Esophagus mucosa (tissue), 1 donor: ENCODE results near the gene RTRAF. TPM values are rescaled to one million over a fixed set of nuclear protein-coding genes. Genes with fewer than 3 reads are reported as not detected.

Experiments
- ATAC-seq: fragments of 200-7000 bp; cut with Tn5 transposase; one replicate; pipeline ENCODE4 v1.9.1; 2020
- total RNA-seq: library from RNA; stranded (reverse); gene quantifications from one replicate; pipeline ENCODE4 v1.2.4, GENCODE V29; 2023
- donor health status: DM: yes; HTN: yes; CAD: no.

Gene RTRAF
- total RNA-seq, 1 donor from 2014 or later: 122 TPM

DNA sequence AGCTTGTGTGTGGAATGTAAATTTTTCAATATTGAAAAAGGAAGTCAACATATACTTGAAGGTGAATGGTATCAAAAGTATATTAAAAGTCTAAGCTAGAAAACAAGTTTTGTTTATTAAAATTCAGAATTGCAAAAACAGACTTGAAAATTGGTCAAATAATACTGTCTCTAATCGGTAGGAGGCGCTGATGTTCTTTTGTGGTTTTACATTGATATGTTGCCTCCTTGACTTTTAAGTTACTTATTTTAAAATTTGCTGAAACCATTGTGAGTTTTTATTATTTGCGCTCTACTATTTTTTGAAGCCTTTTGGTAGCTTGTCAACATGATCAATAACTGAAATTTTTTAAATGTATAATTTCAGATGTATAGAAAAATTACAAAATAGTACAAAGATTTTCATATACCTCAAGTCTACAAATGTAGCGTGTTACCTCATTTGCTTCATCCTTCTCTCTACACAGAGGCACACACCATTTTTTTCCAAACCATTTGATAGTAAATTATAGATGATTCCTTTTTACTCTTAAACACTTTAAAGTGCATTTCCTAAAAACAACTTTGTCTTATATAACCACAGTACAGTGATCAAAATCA lies 6.9 kb downstream of the RTRAF start:
- ATAC-seq: no peak

DNA sequence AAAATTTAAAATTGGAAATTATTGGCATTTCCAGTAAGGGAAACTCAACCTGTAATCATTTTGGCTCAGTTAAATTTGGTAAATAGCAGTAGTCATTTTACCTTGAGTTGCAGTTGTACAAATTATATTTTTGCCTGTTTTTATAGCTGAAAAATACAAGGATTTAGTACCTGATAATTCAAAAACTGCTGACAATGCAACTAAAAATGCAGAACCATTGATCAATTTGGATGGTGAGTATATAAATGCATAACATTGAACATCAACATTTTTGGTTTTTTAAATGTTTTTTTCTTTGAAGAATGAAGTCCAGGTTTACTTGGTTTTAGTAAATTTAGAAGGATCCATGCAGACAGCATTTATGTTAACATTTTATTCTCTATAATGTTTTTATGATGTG lies 9.0 kb downstream of the RTRAF start:
- no peak for ATAC-seq

DNA sequence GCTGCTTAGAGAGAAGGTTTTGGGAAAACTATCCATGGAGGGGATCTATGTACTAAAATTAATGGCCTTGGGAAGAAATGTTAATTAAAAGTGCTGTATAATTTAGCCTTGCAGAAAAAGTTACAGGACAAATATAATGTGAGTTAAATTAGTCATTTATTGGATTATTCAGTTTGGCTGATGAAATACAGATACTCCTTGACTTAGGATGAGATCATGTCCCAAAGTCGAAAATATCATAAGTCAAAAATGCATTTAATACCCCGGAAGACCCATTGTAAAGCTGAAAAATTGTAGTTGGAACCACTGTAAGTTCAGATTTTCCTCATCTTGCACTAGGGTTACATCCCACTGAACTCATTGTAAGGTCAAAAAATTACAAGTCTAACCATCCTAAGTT lies 9.7 kb downstream of the RTRAF start:
- ATAC-seq: no peak

DNA sequence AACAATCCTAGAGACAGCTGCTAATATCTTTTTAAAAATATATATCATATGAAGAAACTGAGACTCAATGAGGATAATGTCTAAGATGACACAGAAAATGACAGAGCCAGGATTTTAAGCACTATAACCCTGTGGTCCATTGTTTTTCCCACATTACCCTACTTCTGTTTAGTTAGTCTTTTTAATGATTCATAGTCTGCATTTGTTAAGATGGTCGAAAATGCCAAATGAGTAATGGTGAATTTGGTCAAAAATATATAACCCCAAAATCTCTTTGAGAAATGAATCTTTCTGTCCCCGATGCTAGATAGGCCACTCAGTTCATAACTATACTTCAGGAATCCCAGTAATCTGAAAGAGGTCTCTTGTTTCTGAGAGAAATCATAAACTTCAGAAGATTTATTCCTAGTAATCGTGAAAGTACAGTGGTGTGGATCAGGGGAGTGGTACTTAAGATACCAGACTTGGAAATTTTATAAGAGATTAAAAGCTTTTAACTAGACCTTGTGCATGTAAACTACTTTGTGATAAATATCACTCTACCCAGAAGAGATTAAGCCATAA lies 10.8 kb downstream of the RTRAF start:
- ATAC-seq: no peak

DNA sequence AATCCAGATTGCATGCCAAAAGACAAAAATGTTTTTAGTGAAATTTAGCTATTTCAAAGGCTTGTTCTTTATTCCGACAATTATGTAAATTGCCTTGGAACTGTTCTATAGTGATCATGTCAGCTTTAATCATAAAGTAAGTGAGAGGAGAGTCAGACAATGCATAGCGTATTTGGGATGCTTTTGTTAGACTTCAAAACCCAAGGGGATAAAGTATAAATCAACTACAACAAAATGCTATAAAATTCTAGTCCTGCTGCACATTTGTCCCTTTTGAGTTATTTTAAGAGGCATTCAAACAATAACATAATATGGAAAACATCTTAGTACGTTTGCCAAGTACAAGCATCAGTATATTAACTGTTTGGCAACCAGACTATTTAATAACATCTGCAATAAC lies 11.3 kb downstream of the RTRAF start:
- no peak for ATAC-seq

- no peak for ATAC-seq
These were observed 13.2 kb downstream of the RTRAF start for GRCh38 chr14:52002542-52002941.

GRCh38 chr14:52003324-52003723 lies 14.0 kb downstream of the RTRAF start:
- no peak for ATAC-seq

DNA sequence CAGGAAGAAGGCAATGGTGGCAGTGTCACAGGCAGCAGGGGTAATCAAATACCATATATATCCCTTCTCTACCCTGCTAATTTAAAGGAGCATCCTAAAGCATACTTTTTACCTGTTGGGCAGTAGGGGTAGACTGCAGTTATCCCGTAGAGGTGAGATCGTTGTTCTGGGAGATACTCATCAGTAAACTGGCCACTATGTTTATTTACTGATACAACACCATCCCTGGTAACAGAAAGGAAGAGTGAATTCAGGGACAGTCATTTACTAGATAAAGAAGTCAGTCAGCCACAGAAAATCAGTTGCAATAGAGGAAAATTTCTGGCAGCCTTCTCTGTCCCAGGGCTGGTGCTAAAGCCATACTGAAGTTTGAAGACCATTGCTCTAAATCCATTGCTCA lies 16.3 kb downstream of the RTRAF start:
- ATAC-seq: no peak

GRCh38 chr14:52006361-52006760 lies 17.0 kb downstream of the RTRAF start:
- no peak for ATAC-seq

GRCh38 chr14:52007211-52007610 lies 17.9 kb downstream of the RTRAF start:
- no peak for ATAC-seq

GRCh38 chr14:52007637-52008036 lies 18.3 kb downstream of the RTRAF start:
- no peak for ATAC-seq

DNA sequence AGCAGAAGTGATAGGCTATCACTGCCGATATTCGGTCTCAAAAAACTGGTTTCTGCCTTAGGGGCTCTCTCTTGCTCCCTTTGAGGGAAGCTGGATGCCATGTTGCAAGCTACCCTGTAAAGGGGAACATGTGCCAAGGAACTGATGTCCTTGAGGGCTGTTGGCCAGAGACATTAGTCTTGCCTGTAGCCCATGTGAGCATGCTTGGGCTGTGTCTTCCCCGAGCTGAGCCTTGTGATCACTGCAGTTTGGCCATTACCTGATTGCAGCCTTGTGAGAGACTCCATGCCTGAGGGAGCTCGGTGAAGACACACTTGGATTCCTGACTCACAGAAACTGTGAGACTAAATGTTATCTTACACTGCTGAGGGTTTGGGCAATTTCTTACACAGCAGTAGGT lies 18.8 kb downstream of the RTRAF start:
- no peak for ATAC-seq

- no peak for ATAC-seq
These were observed 20.9 kb downstream of the RTRAF start for GRCh38 chr14:52010173-52010693.

- no peak for ATAC-seq
These were observed 22.2 kb downstream of the RTRAF start for GRCh38 chr14:52011523-52011922.

DNA sequence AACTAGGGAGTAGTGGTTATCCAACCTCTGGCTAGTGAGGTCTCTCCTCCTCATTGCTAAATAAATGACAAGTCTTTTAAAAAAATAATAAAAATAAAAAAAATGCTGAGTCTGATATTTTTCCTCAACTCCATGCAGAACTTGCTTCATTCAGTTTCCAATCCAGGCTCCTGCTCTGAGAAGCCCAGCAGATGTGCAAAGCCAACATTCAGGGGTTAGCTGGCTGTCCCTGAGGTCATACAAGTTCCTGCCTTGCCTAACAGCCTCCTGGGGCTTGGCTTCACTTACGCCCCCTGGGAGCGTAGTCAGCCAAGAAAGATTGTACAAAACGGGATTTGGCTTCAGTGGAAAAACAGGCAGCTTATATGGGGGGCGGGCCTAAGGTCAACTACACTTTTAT lies 23.3 kb downstream of the RTRAF start:
- no peak for ATAC-seq

DNA sequence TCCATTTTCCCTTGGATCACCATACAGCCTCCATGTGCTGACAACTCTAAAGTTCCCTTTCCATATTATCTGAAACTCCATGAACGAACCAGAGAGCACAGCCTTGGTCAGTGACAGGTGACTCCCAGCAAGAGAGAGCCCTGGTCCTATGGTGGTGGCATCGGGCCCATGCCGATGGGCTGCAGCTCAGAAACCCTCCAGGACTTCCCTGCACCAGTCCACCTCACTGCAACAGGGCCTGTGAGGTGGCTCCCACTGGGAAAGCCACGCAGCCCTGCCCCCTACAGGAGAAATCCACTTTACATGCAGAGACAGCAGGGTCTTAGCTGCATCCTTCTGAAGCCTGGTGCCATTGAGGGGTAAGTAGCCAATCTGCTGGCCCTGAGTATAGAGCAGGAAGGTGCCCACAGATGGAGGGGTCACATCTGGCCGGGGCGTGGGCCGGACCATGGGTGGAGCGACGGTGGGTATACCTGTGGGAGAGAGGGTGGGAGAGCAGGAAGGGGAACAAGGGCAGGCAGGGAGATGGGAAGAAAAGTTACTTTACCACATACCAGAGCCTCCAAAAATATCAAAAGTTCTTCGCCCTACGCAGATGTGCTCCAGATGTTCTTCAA lies 24.7 kb downstream of the RTRAF start:
- peak; percentile 36 for ATAC-seq

DNA sequence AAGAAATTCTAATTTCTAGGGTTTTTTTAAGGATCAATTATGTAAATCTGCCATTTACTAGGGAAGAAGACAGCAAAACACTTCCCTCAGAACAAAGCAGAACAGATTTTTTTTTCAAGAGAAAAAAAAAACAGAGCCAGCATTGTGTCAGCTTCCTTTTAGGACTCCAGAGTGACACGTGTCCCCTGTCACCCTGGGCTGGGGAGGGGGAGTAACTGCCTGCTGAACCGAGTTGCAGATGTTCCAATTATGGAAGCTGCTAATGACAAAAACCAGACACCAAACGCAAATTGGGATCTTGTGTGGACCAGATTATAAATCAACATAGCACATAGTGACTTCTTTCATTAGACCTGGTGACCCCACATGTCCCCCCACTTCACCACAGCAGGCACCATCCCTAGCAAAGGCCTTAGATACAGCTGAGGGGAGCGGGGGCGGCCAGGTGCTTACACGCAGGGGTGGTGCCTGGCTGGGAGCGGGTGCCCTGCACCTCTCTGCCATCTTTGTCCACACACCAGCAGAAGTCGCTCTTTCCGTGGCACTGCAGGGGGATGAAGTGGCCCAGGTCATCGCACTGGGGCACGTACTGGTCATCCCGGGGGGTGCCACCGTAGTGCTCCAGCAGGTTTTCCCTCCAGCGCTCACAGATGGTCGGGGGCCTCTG lies 25.4 kb downstream of the RTRAF start:
- peak; percentile 29 for ATAC-seq

GRCh38 chr14:52015411-52016030 lies 26.2 kb downstream of the RTRAF start:
- ATAC-seq: peak; percentile 45

- ATAC-seq: no peak
These were observed 28.9 kb downstream of the RTRAF start for GRCh38 chr14:52018252-52018651.

- no peak for ATAC-seq
These were observed 29.6 kb downstream of the RTRAF start for GRCh38 chr14:52018970-52019369.

DNA sequence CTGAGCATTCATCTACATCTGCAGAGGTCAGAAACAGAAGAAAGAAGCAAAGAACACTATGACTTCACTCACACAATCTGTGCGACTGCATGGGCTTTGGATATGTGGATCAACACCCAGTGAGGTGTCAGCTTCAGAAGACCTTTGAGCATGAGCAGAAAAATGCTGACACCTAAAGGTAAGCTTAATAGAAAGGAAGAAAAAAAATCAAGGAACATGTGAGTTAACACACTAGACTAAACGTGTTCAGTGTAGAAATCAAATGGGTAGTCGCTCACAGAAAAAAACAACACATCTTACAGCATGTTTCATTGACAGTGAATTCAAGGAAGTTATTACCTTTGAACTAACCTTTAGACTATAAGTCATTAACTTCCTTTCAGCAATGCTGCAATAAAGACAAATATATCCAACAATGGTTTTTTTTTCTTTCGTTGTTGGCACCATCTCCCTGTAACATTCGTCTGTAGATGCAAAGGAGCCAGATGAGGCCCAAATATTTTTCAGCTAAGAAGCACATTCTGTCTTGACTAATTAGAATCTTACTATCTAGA lies 30.9 kb downstream of the RTRAF start:
- no peak for ATAC-seq

DNA sequence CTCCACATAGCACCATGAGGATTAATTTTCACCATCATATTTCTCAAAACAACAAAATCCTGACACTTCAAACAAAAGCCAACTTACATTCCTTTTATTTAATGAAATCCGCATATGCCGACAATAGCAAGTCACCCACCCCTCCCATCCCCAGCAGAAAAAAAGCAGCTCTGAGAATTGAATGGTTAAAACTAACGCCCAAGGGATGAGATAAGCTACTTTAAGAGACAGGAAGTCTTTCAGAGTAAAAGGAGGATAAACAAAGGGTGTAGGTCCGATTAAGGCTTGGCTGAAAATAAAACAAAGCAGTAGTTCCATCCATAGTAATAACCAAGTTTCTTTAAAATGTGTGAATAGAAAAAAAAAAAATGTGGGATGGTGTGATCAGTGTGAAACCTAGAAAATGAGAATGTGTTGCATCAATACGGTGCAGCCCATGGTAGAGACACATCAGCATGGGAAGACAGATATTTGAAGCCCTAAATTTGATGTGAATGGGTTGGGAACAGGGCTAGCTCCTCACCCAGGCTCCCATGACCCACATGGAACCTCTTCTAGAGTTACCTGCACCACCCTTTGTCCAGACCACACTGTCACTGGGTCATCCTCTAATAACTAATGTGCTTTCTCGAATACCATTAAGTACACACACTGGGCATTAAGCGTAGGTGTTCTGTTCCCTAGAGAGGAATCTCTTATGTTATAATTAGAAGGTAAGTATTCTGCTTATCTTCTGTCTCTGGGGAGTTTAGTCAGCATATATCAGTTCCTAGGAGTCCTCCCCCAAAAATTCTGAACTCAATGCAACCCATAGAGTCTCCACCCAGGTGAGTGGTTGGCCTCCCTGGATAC lies 31.7 kb downstream of the RTRAF start:
- no peak for ATAC-seq
